ENCODE measurements around the gene DALRD3. TPM values are rescaled to one million over a fixed set of nuclear protein-coding genes. Genes with fewer than 3 reads are reported as not detected.

DALRD3 gene
- total and polyA plus RNA-seq, 4 donors = 7.9 to 10.6 (median 9.3) TPM

- Histone ChIP-seq H3K9me3 (ENCODE audit: control insufficient read depth in 4 of 4, low read length in 3 of 4) (no peaks in the 10 kb centered on the region), H3K4me3 (ENCODE audit: low read depth in 1 of 3, low read length in 3 of 3) (peak within 1 kb of the TSS; percentile 85 to 95 (median 92)), H3K27ac (ENCODE audit: low read depth in 1 of 2, low read length in 2 of 2) (peak within 1 kb of the TSS; percentile 97 to 99), H3K36me3 (ENCODE audit: control insufficient read depth in 4 of 4, insufficient read depth in 3 of 4, low read depth in 1 of 4, low read length in 3 of 4) (peaks cover 0 to 32% (median 21%) of the 10 kb centered on the region in 4 donors), H3K4me1 (ENCODE audit: control insufficient read depth in 4 of 4, insufficient read depth in 4 of 4, low read length in 3 of 4) (peaks cover 15 to 51% (median 41%) of the 10 kb centered on the region in 4 donors), H3K9ac (ENCODE audit: low read depth in 1 of 2, low read length in 2 of 2) (peak within 1 kb of the TSS; percentile 86 to 96), H3K27me3 (ENCODE audit: control insufficient read depth in 4 of 4, insufficient read depth in 4 of 4, low read length in 3 of 4) (no peaks in the 10 kb centered on the region)
- DNase-seq (ENCODE audit: low spot score) = peak; percentile 96
- TF ChIP-seq RAD21 (IDR thresholded peaks at IDR 0.05) (peak in 1 of 2 donors; percentile 61), ATF3 (IDR thresholded peaks at IDR 0.05) (no peak), GABPA (IDR thresholded peaks at IDR 0.05 in 1 of 2, conservative IDR thresholded peaks at IDR 0.05 in 1 of 2) (peak in 1 of 2 donors; percentile 26), CTCF (IDR thresholded peaks at IDR 0.05; ENCODE audit: low read depth, low read length, missing input control) (peak; percentile 90), JUND (IDR thresholded peaks at IDR 0.05) (no peak), REST (IDR thresholded peaks at IDR 0.05) (no peak), YY1 (IDR thresholded peaks at IDR 0.05) (no peak), FOXA2 (IDR thresholded peaks at IDR 0.05) (no peak)
- WGBS = 1% methylated on average over 83 of the region's 83 CpGs
These were observed 3.7 kb upstream of the DALRD3 start, which contains the start of gene NDUFAF3 for GRCh38 chr3:49021813-49022687. NDUFAF3 (plus strand) TSS chr3:49022121; CDS start chr3:49022145, 24 bp downstream.

- H3K4me3 ChIP-seq (ENCODE audit: low read depth in 1 of 3, low read length in 3 of 3) = peak overlapping the region; percentile 85 to 95 (median 92)
- no peaks in the 10 kb centered on the region for H3K27me3 ChIP-seq (ENCODE audit: control insufficient read depth in 4 of 4, insufficient read depth in 4 of 4, low read length in 3 of 4)
- no peaks in the 10 kb centered on the region for H3K9me3 ChIP-seq (ENCODE audit: control insufficient read depth in 4 of 4, low read length in 3 of 4)
- WGBS = under 1% methylated on average over 60 of the region's 60 CpGs
- H3K27ac ChIP-seq (ENCODE audit: low read depth in 1 of 2, low read length in 2 of 2) = peak overlapping the region; percentile 97 to 99
- DNase-seq (ENCODE audit: low spot score) = peak; percentile 99
- peak overlapping the region; percentile 40 to 96 for H3K9ac ChIP-seq (ENCODE audit: low read depth in 1 of 2, low read length in 2 of 2)
- peaks cover 0 to 27% (median 20%) of the 10 kb centered on the region in 4 donors for H3K36me3 ChIP-seq (ENCODE audit: control insufficient read depth in 4 of 4, insufficient read depth in 3 of 4, low read depth in 1 of 4, low read length in 3 of 4)
- H3K4me1 ChIP-seq (ENCODE audit: control insufficient read depth in 4 of 4, insufficient read depth in 4 of 4, low read length in 3 of 4) = peaks cover 15 to 52% (median 41%) of the 10 kb centered on the region in 4 donors
- TF ChIP-seq CTCF (IDR thresholded peaks at IDR 0.05; ENCODE audit: low read depth, low read length, missing input control) (no peak), FOXA2 (IDR thresholded peaks at IDR 0.05) (no peak), YY1 (IDR thresholded peaks at IDR 0.05) (peak; percentile 99), MAX (IDR thresholded peaks at IDR 0.05) (no peak), RAD21 (IDR thresholded peaks at IDR 0.05) (peak in 1 of 2 donors; percentile 19), HNF4A (conservative IDR thresholded peaks at IDR 0.05) (peak; percentile 17 to 19), JUND (IDR thresholded peaks at IDR 0.05) (no peak), FOXA1 (IDR thresholded peaks at IDR 0.05) (no peak), TAF1 (conservative IDR thresholded peaks at IDR 0.05) (peak; percentile 95), NR2F2 (IDR thresholded peaks at IDR 0.05) (peak; percentile 18), GABPA (IDR thresholded peaks at IDR 0.05 in 1 of 2, conservative IDR thresholded peaks at IDR 0.05 in 1 of 2) (peak in 1 of 2 donors; percentile 62), RXRA (IDR thresholded peaks at IDR 0.05) (peak; percentile 74 to 77), SP1 (IDR thresholded peaks at IDR 0.05) (peak; percentile 79), HNF4G (IDR thresholded peaks at IDR 0.05) (no peak), ATF3 (IDR thresholded peaks at IDR 0.05) (no peak), EGR1 (IDR thresholded peaks at IDR 0.05; ENCODE audit: low read depth in 2 of 2) (peak in 1 of 2 donors; percentile 11)
These were observed 2.9 kb upstream of the DALRD3 start for GRCh38 chr3:49021213-49021812.

All from liver (tissue), 9 donors.